A549 (cell line): Measurements from ENCODE around the gene TAS2R60.

Source experiments
- BHLHE40 ChIP-seq: IDR thresholded peaks from 2 replicates; pipeline ENCODE4 v1.6.1; 2012; ENCODE audit warnings: low read depth, low read length, inconsistent platforms
- RCOR1 ChIP-seq: fragments of 150-350 bp; IDR thresholded peaks from 2 replicates; pipeline ENCODE4 v1.6.1; 2014; ENCODE audit warnings: antibody characterized with exemption, low read length, low read depth

DNA sequence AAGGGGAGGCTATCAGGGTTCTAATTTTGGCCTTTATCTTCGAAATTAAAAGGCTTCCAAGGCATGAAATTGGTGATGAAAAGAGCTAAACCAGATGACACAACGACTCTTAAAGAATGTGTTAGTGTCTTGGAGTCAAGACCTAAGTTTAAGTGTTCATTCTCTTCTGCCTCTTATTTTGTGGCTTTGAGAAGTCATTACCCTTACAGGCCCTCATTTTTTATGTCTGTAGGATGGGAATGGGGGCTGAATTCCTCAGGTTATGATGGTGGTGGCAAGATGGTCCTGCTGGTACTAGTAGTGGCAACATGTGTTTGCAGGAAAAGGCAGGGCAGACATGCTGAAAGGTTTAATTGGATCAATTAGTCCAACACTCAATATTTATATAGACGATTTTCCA is 15.4 kb downstream of the TAS2R60 start:
- TF ChIP-seq RCOR1 (no peak), BHLHE40 (no peak)
